Liver (tissue), 9 donors: ENCODE results near the gene CIC. TPM values are rescaled to one million over a fixed set of nuclear protein-coding genes. Genes with fewer than 3 reads are reported as not detected.

Source experiments
- DNase-seq: peaks from one replicate; pipeline ENCODE4 v3.0.0-alpha.2; 2017; ENCODE audit warnings: low spot score
- H3K27ac ChIP-seq, 2 donors: one replicate each; pipeline ENCODE4 v1.7.0; 2013; ENCODE audit warnings: inconsistent platforms in 2 of 2, low read length in 2 of 2, control low read depth in 1 of 2, low read depth in 1 of 2, mild to moderate bottlenecking in 1 of 2
- H3K27me3 ChIP-seq, 4 donors: one replicate each; pipeline versions ENCODE4 v1.6.1 to v1.7.0; 2013; ENCODE audit warnings: low read length in 3 of 4, inconsistent platforms in 1 of 4, mild to moderate bottlenecking in 1 of 4, moderate library complexity in 1 of 4; ENCODE audit not compliant: control insufficient read depth in 4 of 4, insufficient read depth in 4 of 4
- H3K36me3 ChIP-seq, 4 donors: one replicate each; pipeline versions ENCODE4 v1.6.1 to v1.7.0; 2013; ENCODE audit warnings: low read length in 3 of 4, mild to moderate bottlenecking in 3 of 4, low read depth in 1 of 4, moderate library complexity in 1 of 4; ENCODE audit not compliant: control insufficient read depth in 4 of 4, insufficient read depth in 3 of 4
- H3K4me1 ChIP-seq, 4 donors: one replicate each; pipeline versions ENCODE4 v1.6.1 to v1.7.0; 2013; ENCODE audit warnings: low read length in 3 of 4, mild to moderate bottlenecking in 3 of 4, moderate library complexity in 1 of 4; ENCODE audit not compliant: control insufficient read depth in 4 of 4, insufficient read depth in 4 of 4
- H3K4me3 ChIP-seq, 3 donors: one replicate each; pipeline versions ENCODE4 v1.6.1 to v1.7.0; 2013; ENCODE audit warnings: low read length in 3 of 3, control low read depth in 1 of 3, low read depth in 1 of 3, mild to moderate bottlenecking in 1 of 3
- H3K9ac ChIP-seq, 2 donors: one replicate each; pipeline ENCODE4 v1.7.0; 2013; ENCODE audit warnings: low read length in 2 of 2, mild to moderate bottlenecking in 2 of 2, moderate library complexity in 2 of 2, control low read depth in 1 of 2, low read depth in 1 of 2
- H3K9me3 ChIP-seq, 4 donors: one replicate each; pipeline versions ENCODE4 v1.6.1 to v1.7.0; 2013; ENCODE audit warnings: low read length in 3 of 4; ENCODE audit not compliant: control insufficient read depth in 4 of 4
- ATF3 ChIP-seq: IDR thresholded peaks from 2 replicates; pipeline ENCODE4 v1.6.1; 2016; ENCODE audit warnings: antibody characterized with exemption
- EGR1 ChIP-seq, 2 donors: IDR thresholded peaks; 2 replicates each; pipeline ENCODE4 v1.6.1; 2016 to 2018; ENCODE audit warnings: antibody characterized with exemption in 2 of 2, low read depth in 2 of 2
- FOXA1 ChIP-seq: IDR thresholded peaks from 2 replicates; pipeline ENCODE4 v1.6.1; 2016; ENCODE audit warnings: antibody characterized with exemption
- FOXA2 ChIP-seq: IDR thresholded peaks from 2 replicates; pipeline ENCODE4 v1.6.1; 2016; ENCODE audit warnings: antibody characterized with exemption
- GABPA ChIP-seq, 2 donors: IDR thresholded peaks in 1 of 2; conservative IDR thresholded peaks in 1 of 2; 2 replicates each; pipeline ENCODE4 v1.6.1; 2016; ENCODE audit warnings: antibody characterized with exemption in 2 of 2, mild to moderate bottlenecking in 1 of 2, moderate library complexity in 1 of 2
- HNF4A ChIP-seq, 2 donors: conservative IDR thresholded peaks; 2 replicates each; pipeline ENCODE4 v1.6.1; 2016; ENCODE audit warnings: antibody characterized with exemption in 2 of 2, mild to moderate bottlenecking in 2 of 2
- HNF4G ChIP-seq: IDR thresholded peaks from 2 replicates; pipeline ENCODE4 v1.6.1; 2016; ENCODE audit warnings: antibody characterized with exemption
- JUND ChIP-seq, 2 donors: IDR thresholded peaks; 2 replicates each; pipeline ENCODE4 v1.6.1; 2016; ENCODE audit warnings: antibody characterized with exemption in 2 of 2
- NR2F2 ChIP-seq: IDR thresholded peaks from 2 replicates; pipeline ENCODE4 v1.6.1; 2016; ENCODE audit warnings: antibody characterized with exemption
- RAD21 ChIP-seq, 2 donors: IDR thresholded peaks; 2 replicates each; pipeline ENCODE4 v1.6.1; 2016; ENCODE audit warnings: antibody characterized with exemption in 2 of 2, mild to moderate bottlenecking in 2 of 2
- REST ChIP-seq: IDR thresholded peaks from 2 replicates; pipeline ENCODE4 v1.6.1; 2016; ENCODE audit warnings: antibody characterized with exemption, mild to moderate bottlenecking
- RXRA ChIP-seq, 2 donors: IDR thresholded peaks; 2 replicates each; pipeline ENCODE4 v1.6.1; 2017 to 2018; ENCODE audit warnings: antibody characterized with exemption in 2 of 2, mild to moderate bottlenecking in 1 of 2
- SP1 ChIP-seq: IDR thresholded peaks from 2 replicates; pipeline ENCODE4 v1.6.1; 2018; ENCODE audit warnings: antibody characterized with exemption, mild to moderate bottlenecking
- TAF1 ChIP-seq: conservative IDR thresholded peaks from 2 replicates; pipeline ENCODE4 v1.6.1; 2016; ENCODE audit warnings: antibody characterized with exemption, mild to moderate bottlenecking
- YY1 ChIP-seq: IDR thresholded peaks from 2 replicates; pipeline ENCODE4 v1.6.1; 2016; ENCODE audit warnings: antibody characterized with exemption, mild to moderate bottlenecking
- WGBS: extraction: QIAGEN DNeasy Blood & Tissue Kit; methylation state at CpG from one replicate; pipeline ENCODE4 v1.1.7; 2013; 5-methylcytosine and 5-hydroxymethylcytosine counted together
- polyA plus RNA-seq, 2 donors: library from polyadenylated mRNA; stranded (reverse) in 1 of 2; unstranded in 1 of 2; fragments of 200-250 nt in 1 of 2; fragments of >200 nt in 1 of 2; fragmentation: Nextera tagmentation in 1 of 2; extraction: Ambion mirVana in 1 of 2; gene quantifications; one replicate each; pipeline versions ENCODE4 v1.2.1 to v1.2.3, GENCODE V29; 2013 to 2015
- total RNA-seq, 2 donors: library from RNA; depleted of rRNA; stranded (reverse); fragments of >200 nt; gene quantifications; one replicate each; pipeline ENCODE4 v1.2.3, GENCODE V29; 2014
- TF ChIP-seq, protein P1 (sequence below): fragments of 150-350 bp; IDR thresholded peaks from 2 replicates; pipeline ENCODE4 v1.5.1; 2017; ENCODE audit warnings: improper control_type of control experiment, low read depth, low read length; ENCODE audit not compliant: missing input control
- TF ChIP-seq, protein P2 (sequence below): IDR thresholded peaks from 2 replicates; pipeline ENCODE4 v1.6.1; 2016; ENCODE audit warnings: antibody characterized with exemption
- TF ChIP-seq, protein P3 (sequence below): IDR thresholded peaks from 2 replicates; pipeline ENCODE4 v1.6.1; 2016; ENCODE audit warnings: antibody characterized with exemption
- donor health status: healthy.
- donor health status: healthy.
- donor health status: healthy.
- donor health status: healthy.
- donor health status: healthy.

The CIC gene
- total and polyA plus RNA-seq, 4 donors, result 5.6 to 21.3 (median 17.2) TPM

DNA sequence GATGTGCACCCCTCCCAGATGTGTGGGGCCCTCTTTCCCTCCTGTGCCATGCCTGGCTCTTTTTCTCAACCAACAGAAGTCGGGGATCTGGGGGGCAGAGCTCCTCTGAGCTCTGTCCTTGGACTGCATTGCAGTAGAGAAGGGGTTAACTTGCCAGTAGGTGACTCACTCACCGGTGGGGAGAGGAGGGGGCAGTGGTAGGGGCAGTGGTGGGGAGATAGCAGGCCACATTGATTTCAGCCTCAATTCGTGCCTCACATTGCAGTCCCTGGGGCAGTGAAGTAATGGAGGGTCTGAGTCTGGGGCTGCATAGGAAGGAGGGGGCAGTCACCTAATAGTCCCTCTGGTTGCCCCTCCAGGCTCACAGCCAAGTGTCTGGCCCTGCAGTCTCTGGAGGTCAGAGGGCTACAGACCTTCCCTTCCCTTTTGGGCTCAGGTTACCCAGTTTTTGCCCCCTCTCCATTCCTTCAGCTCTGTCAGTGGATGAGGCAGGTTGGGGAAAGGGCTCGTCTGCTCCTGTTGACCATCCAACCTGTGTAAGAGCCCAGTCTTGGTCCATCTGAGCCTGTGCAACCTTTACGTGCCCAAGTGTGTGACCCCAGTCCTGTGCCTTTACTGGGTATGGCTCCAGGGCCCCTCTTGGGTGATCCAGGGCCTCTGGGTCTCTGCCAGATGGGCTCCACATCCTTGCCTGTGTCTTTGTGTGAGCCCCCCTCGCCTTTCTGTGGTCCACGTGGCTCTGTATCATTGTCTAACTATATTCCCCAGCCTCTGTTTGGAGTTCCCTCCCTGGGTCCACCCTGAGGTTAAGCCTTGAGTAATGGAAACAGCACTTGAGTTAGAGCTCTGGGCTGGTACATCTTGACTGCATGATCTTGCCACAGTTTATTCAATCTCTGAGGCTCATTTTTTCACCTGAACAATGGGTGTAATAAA lies 13.0 kb downstream of the CIC start (continued):
- TF ChIP-seq REST, result no peak
- no peak for TF ChIP-seq RXRA (IDR thresholded peaks at IDR 0.05)
- TF ChIP-seq, protein P1, sequence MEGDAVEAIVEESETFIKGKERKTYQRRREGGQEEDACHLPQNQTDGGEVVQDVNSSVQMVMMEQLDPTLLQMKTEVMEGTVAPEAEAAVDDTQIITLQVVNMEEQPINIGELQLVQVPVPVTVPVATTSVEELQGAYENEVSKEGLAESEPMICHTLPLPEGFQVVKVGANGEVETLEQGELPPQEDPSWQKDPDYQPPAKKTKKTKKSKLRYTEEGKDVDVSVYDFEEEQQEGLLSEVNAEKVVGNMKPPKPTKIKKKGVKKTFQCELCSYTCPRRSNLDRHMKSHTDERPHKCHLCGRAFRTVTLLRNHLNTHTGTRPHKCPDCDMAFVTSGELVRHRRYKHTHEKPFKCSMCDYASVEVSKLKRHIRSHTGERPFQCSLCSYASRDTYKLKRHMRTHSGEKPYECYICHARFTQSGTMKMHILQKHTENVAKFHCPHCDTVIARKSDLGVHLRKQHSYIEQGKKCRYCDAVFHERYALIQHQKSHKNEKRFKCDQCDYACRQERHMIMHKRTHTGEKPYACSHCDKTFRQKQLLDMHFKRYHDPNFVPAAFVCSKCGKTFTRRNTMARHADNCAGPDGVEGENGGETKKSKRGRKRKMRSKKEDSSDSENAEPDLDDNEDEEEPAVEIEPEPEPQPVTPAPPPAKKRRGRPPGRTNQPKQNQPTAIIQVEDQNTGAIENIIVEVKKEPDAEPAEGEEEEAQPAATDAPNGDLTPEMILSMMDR, result no peak
- TF ChIP-seq, protein P2, sequence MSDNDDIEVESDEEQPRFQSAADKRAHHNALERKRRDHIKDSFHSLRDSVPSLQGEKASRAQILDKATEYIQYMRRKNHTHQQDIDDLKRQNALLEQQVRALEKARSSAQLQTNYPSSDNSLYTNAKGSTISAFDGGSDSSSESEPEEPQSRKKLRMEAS, result no peak
- no peak for TF ChIP-seq RAD21 (IDR thresholded peaks at IDR 0.05)
- no peak for TF ChIP-seq YY1

DNA sequence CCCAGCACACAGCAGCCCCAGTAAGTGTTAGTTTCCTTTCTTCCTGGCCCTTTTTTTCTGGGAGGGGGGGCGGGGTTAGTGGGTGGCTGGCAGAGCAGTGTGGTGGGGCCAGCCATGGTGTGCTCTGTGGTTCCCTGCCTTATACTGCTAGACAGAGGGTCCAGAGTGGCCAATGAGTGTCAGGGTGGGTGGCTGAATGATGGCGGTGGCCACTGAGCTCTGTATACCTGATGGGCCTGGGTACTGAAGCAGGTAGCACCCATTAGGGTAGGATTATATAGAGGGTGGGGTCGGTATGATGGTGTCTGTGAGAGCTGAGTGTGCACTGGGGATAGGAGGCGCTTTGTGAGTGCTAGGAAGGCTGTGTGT lies 13.8 kb downstream of the CIC start:
- Histone ChIP-seq H3K9me3 (no peaks in the 10 kb centered on the region), H3K9ac (no peak overlapping the region), H3K36me3 (peaks cover 4 to 10% (median 6%) of the 10 kb centered on the region in 4 donors), H3K27me3 (no peaks in the 10 kb centered on the region), H3K4me1 (peaks cover 19 to 69% (median 48%) of the 10 kb centered on the region in 4 donors), H3K4me3 (no peak overlapping the region), H3K27ac (peak overlapping the region; percentile 91 to 98)
- no peak for DNase-seq
- 62% methylated on average over 4 of the region's 4 CpGs for WGBS
- TF ChIP-seq YY1 (no peak), HNF4A (conservative IDR thresholded peaks at IDR 0.05) (no peak), HNF4G (no peak), REST (no peak), ATF3 (no peak), RXRA (IDR thresholded peaks at IDR 0.05) (no peak), FOXA2 (no peak), RAD21 (IDR thresholded peaks at IDR 0.05) (no peak), GABPA (IDR thresholded peaks at IDR 0.05 in 1 of 2, conservative IDR thresholded peaks at IDR 0.05 in 1 of 2) (no peak), TAF1 (no peak), NR2F2 (no peak), JUND (IDR thresholded peaks at IDR 0.05) (no peak), FOXA1 (no peak), EGR1 (IDR thresholded peaks at IDR 0.05; ENCODE audit: low read depth in 2 of 2) (no peak), SP1 (no peak)
- TF ChIP-seq, protein P3, sequence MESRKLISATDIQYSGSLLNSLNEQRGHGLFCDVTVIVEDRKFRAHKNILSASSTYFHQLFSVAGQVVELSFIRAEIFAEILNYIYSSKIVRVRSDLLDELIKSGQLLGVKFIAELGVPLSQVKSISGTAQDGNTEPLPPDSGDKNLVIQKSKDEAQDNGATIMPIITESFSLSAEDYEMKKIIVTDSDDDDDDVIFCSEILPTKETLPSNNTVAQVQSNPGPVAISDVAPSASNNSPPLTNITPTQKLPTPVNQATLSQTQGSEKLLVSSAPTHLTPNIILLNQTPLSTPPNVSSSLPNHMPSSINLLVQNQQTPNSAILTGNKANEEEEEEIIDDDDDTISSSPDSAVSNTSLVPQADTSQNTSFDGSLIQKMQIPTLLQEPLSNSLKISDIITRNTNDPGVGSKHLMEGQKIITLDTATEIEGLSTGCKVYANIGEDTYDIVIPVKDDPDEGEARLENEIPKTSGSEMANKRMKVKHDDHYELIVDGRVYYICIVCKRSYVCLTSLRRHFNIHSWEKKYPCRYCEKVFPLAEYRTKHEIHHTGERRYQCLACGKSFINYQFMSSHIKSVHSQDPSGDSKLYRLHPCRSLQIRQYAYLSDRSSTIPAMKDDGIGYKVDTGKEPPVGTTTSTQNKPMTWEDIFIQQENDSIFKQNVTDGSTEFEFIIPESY, result no peak
- TF ChIP-seq, protein P2, result no peak
- TF ChIP-seq, protein P1, result no peak
